ENCODE data around the gene LAMC1. TPM values are rescaled to one million over a fixed set of nuclear protein-coding genes. Genes with fewer than 3 reads are reported as not detected.

LAMC1 gene
- polyA plus RNA-seq, 1 donor from 2014 or later, result 4.2 TPM

- Histone ChIP-seq H3K9ac (ENCODE audit: low read length) (no peak overlapping the region), H3K79me2 (replicated peaks; ENCODE audit: insufficient read depth, low read length) (no peaks in the 10 kb centered on the region), H3K27ac (ENCODE audit: low read length) (no peak overlapping the region), H3K9me3 (ENCODE audit: low read length) (no peaks in the 10 kb centered on the region), H3F3A (ENCODE audit: insufficient read depth, low read length, poor library complexity, severe bottlenecking) (no peaks in the 10 kb centered on the region), H3K36me3 (ENCODE audit: insufficient read depth, low read length) (no peaks in the 10 kb centered on the region), H4K20me1 (ENCODE audit: insufficient read depth) (no peaks in the 10 kb centered on the region), H3K4me2 (ENCODE audit: low read length) (no peak overlapping the region), H2AFZ (ENCODE audit: low read depth, low read length) (no peak overlapping the region), H3K9me2 (ENCODE audit: insufficient read depth, low read length) (no peaks in the 10 kb centered on the region), H3K27me3 (ENCODE audit: insufficient read depth, low read depth, low read length) (no peaks in the 10 kb centered on the region), H3K4me3 (ENCODE audit: low read length) (no peak overlapping the region)
- TF ChIP-seq TAF1 (IDR thresholded peaks at IDR 0.05; ENCODE audit: low read depth), result no peak
- no peak for TF ChIP-seq RAD21 (conservative IDR thresholded peaks at IDR 0.05)
- TF ChIP-seq MXI1 (conservative IDR thresholded peaks at IDR 0.05; ENCODE audit: poor library complexity, severe bottlenecking), result no peak
- TF ChIP-seq EP300 (conservative IDR thresholded peaks at IDR 0.05; ENCODE audit: poor library complexity, severe bottlenecking), result no peak
- no peak for TF ChIP-seq SMC3 (conservative IDR thresholded peaks at IDR 0.05; ENCODE audit: poor library complexity)
- no peak for TF ChIP-seq EZH2 (IDR thresholded peaks at IDR 0.05; ENCODE audit: borderline replicate concordance, insufficient read depth, low read length, poor library complexity, severe bottlenecking)
- TF ChIP-seq POLR2AphosphoS5 (IDR thresholded peaks at IDR 0.05), result no peak
- no peak for TF ChIP-seq CTCF (IDR thresholded peaks at IDR 0.05; ENCODE audit: poor library complexity, severe bottlenecking)
- no peak for TF ChIP-seq REST (IDR thresholded peaks at IDR 0.05; ENCODE audit: borderline replicate concordance)
Observed at GRCh38 chr1:183012301-183012994, 10.8 kb upstream of the LAMC1 start.

- peaks cover under 1% of the 10 kb centered on the region for H3F3A ChIP-seq (ENCODE audit: insufficient read depth, low read length, poor library complexity, severe bottlenecking)
- no peak overlapping the region for H3K4me2 ChIP-seq (ENCODE audit: low read length)
- H3K36me3 ChIP-seq (ENCODE audit: insufficient read depth, low read length), result no peaks in the 10 kb centered on the region
- no peak overlapping the region for H3K27ac ChIP-seq (ENCODE audit: low read length)
- no peak overlapping the region for H3K4me3 ChIP-seq (ENCODE audit: low read length)
- no peaks in the 10 kb centered on the region for H3K9me3 ChIP-seq (ENCODE audit: low read length)
- H3K27me3 ChIP-seq (ENCODE audit: insufficient read depth, low read depth, low read length), result no peaks in the 10 kb centered on the region
- no peaks in the 10 kb centered on the region for H4K20me1 ChIP-seq (ENCODE audit: insufficient read depth)
- no peak overlapping the region for H2AFZ ChIP-seq (ENCODE audit: low read depth, low read length)
- H3K9ac ChIP-seq (ENCODE audit: low read length), result no peak overlapping the region
- no peaks in the 10 kb centered on the region for H3K79me2 ChIP-seq (replicated peaks; ENCODE audit: insufficient read depth, low read length)
- H3K9me2 ChIP-seq (ENCODE audit: insufficient read depth, low read length), result no peaks in the 10 kb centered on the region
- TF ChIP-seq SMC3 (conservative IDR thresholded peaks at IDR 0.05; ENCODE audit: poor library complexity) (no peak), CTCF (IDR thresholded peaks at IDR 0.05; ENCODE audit: poor library complexity, severe bottlenecking) (no peak), MXI1 (conservative IDR thresholded peaks at IDR 0.05; ENCODE audit: poor library complexity, severe bottlenecking) (no peak), POLR2AphosphoS5 (IDR thresholded peaks at IDR 0.05) (no peak), EP300 (conservative IDR thresholded peaks at IDR 0.05; ENCODE audit: poor library complexity, severe bottlenecking) (no peak), REST (IDR thresholded peaks at IDR 0.05; ENCODE audit: borderline replicate concordance) (no peak), TAF1 (IDR thresholded peaks at IDR 0.05; ENCODE audit: low read depth) (no peak), EZH2 (IDR thresholded peaks at IDR 0.05; ENCODE audit: borderline replicate concordance, insufficient read depth, low read length, poor library complexity, severe bottlenecking) (no peak)
Observed at GRCh38 chr1:183019139-183019740, 4.0 kb upstream of the LAMC1 start.

All from neural cell (in vitro differentiated cells).